Activated CD4-positive, alpha-beta T cell treated with anti-CD3 and anti-CD28 coated beads, Interleukin-2, amount 10 ng/mL, durations not matched to agents 24 days and 14 days (primary cell): ENCODE data around the gene LIPH. TPM values are rescaled to one million over a fixed set of nuclear protein-coding genes. Genes with fewer than 3 reads are reported as not detected.

ENCODE experiments used
- DNase-seq: peaks from one replicate; pipeline ENCODE4 v3.0.0; 2022
- H3K27ac Mint-ChIP-seq: one replicate; pipeline ENCODE4 v1.8.0; 2022; ENCODE audit warnings: mild to moderate bottlenecking, mixed read lengths
- H3K27me3 Mint-ChIP-seq: one replicate; pipeline ENCODE4 v1.8.0; 2022; ENCODE audit warnings: mixed read lengths
- H3K36me3 Mint-ChIP-seq: one replicate; pipeline ENCODE4 v1.8.0; 2022; ENCODE audit warnings: low read depth, mild to moderate bottlenecking, mixed read lengths
- H3K4me1 Mint-ChIP-seq: one replicate; pipeline ENCODE4 v1.8.0; 2021; ENCODE audit warnings: mixed read lengths
- H3K4me3 Mint-ChIP-seq: one replicate; pipeline ENCODE4 v1.8.0; 2022; ENCODE audit warnings: mild to moderate bottlenecking, moderate library complexity, mixed read lengths
- H3K9me3 Mint-ChIP-seq: one replicate; pipeline ENCODE4 v1.8.0; 2021; ENCODE audit warnings: mixed read lengths
- intact Hi-C: fragments of 100-400 bp; cut with micrococcal nuclease; formaldehyde crosslinking; loops from one replicate; pipeline ENCODE4 v1.15.1; 2023
- total RNA-seq: library from RNA; stranded (reverse); gene quantifications from 2 replicates; pipeline ENCODE4 v1.2.3, GENCODE V29; 2022

LIPH gene
- total RNA-seq, 1 donor from 2014 or later, result not detected

DNA sequence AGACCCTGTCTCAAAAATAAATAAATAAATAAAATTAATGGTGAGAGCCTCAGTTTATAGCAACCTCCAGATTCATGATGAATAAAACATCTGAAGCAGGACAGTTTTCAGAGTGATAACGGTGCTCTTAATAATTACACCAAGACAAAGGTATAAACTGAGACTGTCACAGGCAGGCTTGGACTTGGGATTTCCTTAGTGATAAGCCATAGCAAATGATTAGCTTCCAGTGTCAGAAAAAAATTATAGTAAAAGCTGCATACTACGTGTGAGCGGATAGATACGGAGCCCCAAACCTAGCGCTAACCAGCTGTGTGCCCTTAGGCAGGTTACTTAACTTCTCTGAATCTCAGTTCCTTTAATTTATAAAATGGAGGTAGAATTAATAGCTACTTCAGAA is 21.5 kb downstream of the LIPH start:
- H3K27ac Mint-ChIP-seq, result no peak overlapping the region
- no peaks in the 10 kb centered on the region for H3K4me1 Mint-ChIP-seq
- H3K27me3 Mint-ChIP-seq, result peaks cover 2% of the 10 kb centered on the region
- intact Hi-C loops, result no loop called here
- H3K36me3 Mint-ChIP-seq, result no peaks in the 10 kb centered on the region
- peaks cover under 1% of the 10 kb centered on the region for H3K9me3 Mint-ChIP-seq
- no peak overlapping the region for H3K4me3 Mint-ChIP-seq
- no peak for DNase-seq

DNA sequence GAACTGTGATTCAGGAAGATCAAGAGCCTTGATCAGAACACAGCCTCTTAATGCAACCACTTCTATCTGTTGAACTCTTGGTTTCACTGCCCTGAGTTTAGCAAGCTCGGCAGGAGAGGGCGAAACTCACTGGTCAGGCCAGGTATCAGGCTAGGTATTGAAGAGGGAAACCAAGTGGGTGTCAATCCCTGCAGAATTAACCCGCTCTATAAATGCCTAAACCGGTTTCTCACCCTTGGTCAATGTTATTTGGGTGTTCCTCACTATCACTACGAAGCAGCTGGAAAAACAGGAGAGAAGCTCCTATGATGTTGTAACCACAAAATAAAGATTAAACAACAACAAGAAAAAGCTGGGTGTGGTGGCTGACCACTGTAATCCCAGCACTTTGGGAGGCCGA is 23.9 kb downstream of the LIPH start:
- H3K4me3 Mint-ChIP-seq, result no peak overlapping the region
- H3K27ac Mint-ChIP-seq, result no peak overlapping the region
- intact Hi-C loops, result no loop called here
- H3K9me3 Mint-ChIP-seq, result no peaks in the 10 kb centered on the region
- peaks cover 6% of the 10 kb centered on the region for H3K27me3 Mint-ChIP-seq
- no peak for DNase-seq
- H3K36me3 Mint-ChIP-seq, result no peaks in the 10 kb centered on the region
- no peaks in the 10 kb centered on the region for H3K4me1 Mint-ChIP-seq

GRCh38 chr3:185527364-185527763 is 25.0 kb downstream of the LIPH start:
- no peaks in the 10 kb centered on the region for H3K4me1 Mint-ChIP-seq
- no peak for DNase-seq
- H3K4me3 Mint-ChIP-seq, result no peak overlapping the region
- intact Hi-C loops, result no loop called here
- H3K27ac Mint-ChIP-seq, result no peak overlapping the region
- H3K27me3 Mint-ChIP-seq, result peaks cover 7% of the 10 kb centered on the region
- H3K36me3 Mint-ChIP-seq, result no peaks in the 10 kb centered on the region
- no peaks in the 10 kb centered on the region for H3K9me3 Mint-ChIP-seq

GRCh38 chr3:185526349-185526951 is 25.9 kb downstream of the LIPH start:
- intact Hi-C loops, result no loop called here
- no peak overlapping the region for H3K4me3 Mint-ChIP-seq
- no peaks in the 10 kb centered on the region for H3K9me3 Mint-ChIP-seq
- no peak overlapping the region for H3K27ac Mint-ChIP-seq
- peaks cover 11% of the 10 kb centered on the region for H3K27me3 Mint-ChIP-seq
- no peak for DNase-seq
- H3K36me3 Mint-ChIP-seq, result no peaks in the 10 kb centered on the region
- no peaks in the 10 kb centered on the region for H3K4me1 Mint-ChIP-seq

DNA sequence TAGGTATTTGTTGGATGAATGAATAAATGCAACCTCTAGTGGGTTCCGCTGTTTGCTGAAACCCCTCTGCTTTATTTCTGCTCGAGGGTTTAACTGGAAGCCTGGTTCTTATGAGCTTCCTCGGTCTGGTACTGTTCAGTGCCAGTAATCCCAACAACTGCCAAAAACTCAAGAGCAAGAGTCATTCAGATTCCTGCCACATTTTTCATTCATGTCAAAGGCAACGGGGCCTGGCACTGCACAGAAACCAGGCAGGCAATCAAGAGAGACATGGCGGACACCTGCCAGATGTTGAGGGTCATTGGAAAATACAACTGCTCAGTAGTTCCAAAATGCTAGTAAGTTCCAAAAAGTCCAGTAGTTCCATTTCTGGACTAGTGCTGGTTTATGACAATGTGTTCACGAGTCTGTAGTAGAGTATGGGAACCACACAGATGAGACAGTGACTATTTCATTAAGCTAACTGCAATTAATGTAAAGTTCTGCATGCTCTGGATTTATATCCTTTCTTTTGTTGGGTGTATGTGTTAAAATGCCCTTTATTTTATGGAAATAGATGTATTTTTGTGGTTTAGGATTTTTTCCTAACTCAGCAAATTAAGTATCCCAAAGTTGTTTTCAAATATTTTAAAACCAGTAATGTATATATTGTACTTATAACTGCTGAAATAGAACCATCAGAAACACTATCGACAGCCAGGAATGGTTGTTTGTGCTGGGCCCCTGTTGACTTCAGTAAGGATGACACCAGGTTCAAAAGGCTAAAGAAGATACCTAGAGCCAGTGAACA is 30.8 kb downstream of the LIPH start:
- Mint-ChIP-seq H3K27ac (no peak overlapping the region), H3K4me3 (no peak overlapping the region), H3K4me1 (no peaks in the 10 kb centered on the region), H3K36me3 (no peaks in the 10 kb centered on the region), H3K27me3 (peaks cover 13% of the 10 kb centered on the region), H3K9me3 (no peaks in the 10 kb centered on the region)
- intact Hi-C loops, result no loop called here
- no peak for DNase-seq

DNA sequence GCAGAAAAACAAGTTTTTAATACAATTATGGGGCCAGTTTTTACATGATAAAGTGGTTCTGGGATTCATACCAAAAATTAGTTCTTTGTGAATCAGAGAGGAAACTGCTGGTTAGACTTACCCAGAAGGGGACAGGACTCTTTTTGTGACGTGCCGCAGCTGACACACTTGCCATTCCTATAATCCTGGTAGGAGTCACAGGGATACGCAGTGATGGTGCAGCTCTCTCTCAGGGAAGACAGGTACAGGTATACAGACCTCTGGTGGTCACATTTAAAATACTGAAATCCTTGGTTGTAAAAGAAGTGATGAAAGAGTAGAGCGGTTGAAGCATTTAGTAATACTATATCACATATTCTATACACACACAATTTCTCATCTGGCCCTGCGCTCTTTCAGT is 33.4 kb downstream of the LIPH start:
- no peaks in the 10 kb centered on the region for H3K9me3 Mint-ChIP-seq
- DNase-seq, result no peak
- peaks cover 17% of the 10 kb centered on the region for H3K27me3 Mint-ChIP-seq
- H3K4me3 Mint-ChIP-seq, result no peak overlapping the region
- H3K27ac Mint-ChIP-seq, result no peak overlapping the region
- intact Hi-C loops, result no loop called here
- H3K36me3 Mint-ChIP-seq, result no peaks in the 10 kb centered on the region
- H3K4me1 Mint-ChIP-seq, result no peaks in the 10 kb centered on the region

- Mint-ChIP-seq H3K27me3 (peaks cover 18% of the 10 kb centered on the region), H3K4me1 (no peaks in the 10 kb centered on the region), H3K4me3 (no peak overlapping the region), H3K9me3 (no peaks in the 10 kb centered on the region), H3K36me3 (no peaks in the 10 kb centered on the region), H3K27ac (no peak overlapping the region)
- intact Hi-C loops, result no loop called here
- DNase-seq, result no peak
Observed at GRCh38 chr3:185517387-185518130, 34.8 kb downstream of the LIPH start.

DNA sequence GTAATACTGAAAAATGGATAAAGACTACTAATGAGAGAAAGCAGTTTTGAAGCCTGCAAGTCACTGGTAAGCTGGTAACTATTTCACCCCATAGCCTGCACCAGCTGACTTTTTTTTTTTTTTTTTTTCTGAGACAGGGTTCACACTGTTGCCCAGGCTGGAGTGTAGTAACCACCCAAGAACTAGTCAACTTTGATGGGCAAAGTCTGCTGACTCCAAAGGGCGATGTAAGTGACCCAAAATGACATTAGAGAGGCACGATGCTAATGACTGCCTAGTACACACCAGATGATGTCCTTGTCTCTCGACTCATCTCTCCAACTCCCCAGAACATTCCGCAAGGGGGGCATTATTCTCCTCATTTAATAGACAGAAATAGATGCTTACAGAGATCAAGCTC is 40.7 kb downstream of the LIPH start:
- Mint-ChIP-seq H3K9me3 (no peaks in the 10 kb centered on the region), H3K4me1 (no peaks in the 10 kb centered on the region), H3K4me3 (no peak overlapping the region), H3K27me3 (peaks cover 13% of the 10 kb centered on the region), H3K27ac (no peak overlapping the region), H3K36me3 (no peaks in the 10 kb centered on the region)
- intact Hi-C loops, result no loop called here
- no peak for DNase-seq

DNA sequence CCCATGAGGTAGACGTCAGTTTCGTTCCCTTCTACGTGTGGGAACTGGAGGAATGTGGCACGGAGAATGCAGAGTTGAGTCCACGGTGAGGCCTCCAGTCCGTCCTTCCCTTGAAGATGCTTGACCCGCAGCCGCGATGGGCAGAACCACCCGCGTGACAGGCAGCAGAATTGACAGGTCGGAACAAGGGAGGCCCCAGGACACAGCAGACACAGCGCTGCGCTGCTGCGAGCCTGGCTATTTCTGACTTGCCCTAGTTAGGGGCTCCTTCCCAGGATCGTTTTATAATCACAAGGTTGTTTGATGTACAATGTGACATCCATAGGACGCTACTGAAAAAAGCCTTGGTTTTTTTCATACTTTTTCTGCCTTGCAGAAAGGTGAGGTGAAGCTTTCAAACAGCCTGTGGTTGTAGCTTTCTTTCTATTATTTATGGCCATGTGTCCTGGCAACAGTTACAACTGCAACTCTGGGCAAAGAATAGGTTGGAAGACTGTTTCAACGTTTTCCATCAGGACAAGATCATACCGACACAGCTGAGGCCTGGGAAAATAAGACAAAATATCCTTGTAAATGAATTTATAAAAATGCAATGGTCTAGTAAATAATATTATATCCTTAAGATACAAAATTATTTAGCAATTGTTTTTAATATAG is 43.9 kb downstream of the LIPH start:
- Mint-ChIP-seq H3K4me1 (no peaks in the 10 kb centered on the region), H3K9me3 (no peaks in the 10 kb centered on the region), H3K27me3 (peaks cover 3% of the 10 kb centered on the region), H3K27ac (no peak overlapping the region), H3K36me3 (no peaks in the 10 kb centered on the region), H3K4me3 (no peak overlapping the region)
- no peak for DNase-seq
- intact Hi-C loops, result no loop called here

DNA sequence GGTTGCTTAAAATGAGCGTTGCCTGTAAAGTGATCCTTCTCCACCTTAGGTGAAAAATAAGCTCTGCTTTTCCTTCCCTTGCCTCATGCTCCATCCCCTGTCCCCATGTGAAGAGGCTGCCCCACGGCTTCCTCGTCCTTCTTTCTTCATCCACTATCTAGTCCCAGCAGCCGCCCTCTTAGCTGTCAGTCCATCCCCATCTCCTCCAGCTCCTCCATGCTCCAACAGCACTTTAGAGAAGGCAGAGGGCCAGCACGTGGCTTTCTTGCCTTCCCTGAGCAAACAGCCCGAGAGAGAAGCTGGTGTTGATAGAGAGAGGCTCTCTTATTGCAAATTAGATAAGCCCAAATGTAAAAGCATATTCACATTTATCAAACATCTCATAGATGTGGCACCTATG is 44.5 kb downstream of the LIPH start:
- H3K4me3 Mint-ChIP-seq, result no peak overlapping the region
- H3K27ac Mint-ChIP-seq, result no peak overlapping the region
- no peaks in the 10 kb centered on the region for H3K36me3 Mint-ChIP-seq
- intact Hi-C loops, result no loop called here
- no peaks in the 10 kb centered on the region for H3K4me1 Mint-ChIP-seq
- H3K27me3 Mint-ChIP-seq, result peaks cover 3% of the 10 kb centered on the region
- H3K9me3 Mint-ChIP-seq, result no peaks in the 10 kb centered on the region
- DNase-seq, result no peak

DNA sequence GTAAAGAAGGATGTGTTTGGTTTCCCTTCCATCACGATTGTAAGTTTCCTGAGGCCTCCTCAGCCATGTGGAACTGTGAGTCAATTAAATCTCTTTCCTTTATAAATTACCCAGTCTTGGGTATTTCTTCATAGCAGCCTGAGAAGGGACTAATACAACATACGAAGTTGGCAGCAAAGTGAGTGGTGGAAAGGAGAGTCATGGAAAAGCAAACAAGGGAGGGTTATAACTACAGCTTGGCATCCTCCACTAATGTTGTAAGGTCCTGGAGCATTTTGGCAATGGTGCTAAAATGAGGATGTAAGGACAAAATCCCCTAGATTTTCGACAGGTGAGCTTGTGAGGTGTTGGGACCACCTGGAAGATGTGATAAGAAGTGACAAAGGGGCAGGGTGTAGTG is 47.8 kb downstream of the LIPH start:
- H3K27ac Mint-ChIP-seq, result no peak overlapping the region
- H3K36me3 Mint-ChIP-seq, result no peaks in the 10 kb centered on the region
- no peak for DNase-seq
- no peaks in the 10 kb centered on the region for H3K4me1 Mint-ChIP-seq
- intact Hi-C loops, result no loop called here
- no peak overlapping the region for H3K4me3 Mint-ChIP-seq
- no peaks in the 10 kb centered on the region for H3K9me3 Mint-ChIP-seq
- H3K27me3 Mint-ChIP-seq, result peaks cover 11% of the 10 kb centered on the region

- no peaks in the 10 kb centered on the region for H3K36me3 Mint-ChIP-seq
- H3K4me3 Mint-ChIP-seq, result no peak overlapping the region
- no peak overlapping the region for H3K27ac Mint-ChIP-seq
- DNase-seq, result no peak
- no peaks in the 10 kb centered on the region for H3K9me3 Mint-ChIP-seq
- peaks cover 12% of the 10 kb centered on the region for H3K27me3 Mint-ChIP-seq
- H3K4me1 Mint-ChIP-seq, result peaks cover 6% of the 10 kb centered on the region
- intact Hi-C loops, result no loop called here
Observed at GRCh38 chr3:185503521-185503920, 48.9 kb downstream of the LIPH start.

DNA sequence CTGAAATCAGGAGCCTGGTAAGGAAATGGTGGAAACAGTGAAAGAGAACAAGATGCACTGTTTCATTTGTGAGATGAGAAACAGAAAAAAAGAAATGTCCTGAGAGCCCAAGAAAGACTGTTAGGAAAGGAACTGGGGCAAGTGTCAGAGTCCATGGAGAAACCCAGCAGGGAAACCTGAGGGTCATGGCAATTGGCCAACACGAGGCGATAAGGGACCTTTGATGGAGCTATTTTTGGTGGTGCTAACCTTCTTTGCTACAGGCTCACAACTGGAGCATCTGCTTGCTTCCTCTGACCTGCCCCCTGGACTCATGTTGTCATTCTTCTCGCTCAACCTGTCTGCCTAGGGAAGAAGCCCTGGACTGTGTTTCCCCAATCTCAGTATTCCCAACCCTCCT is 49.4 kb downstream of the LIPH start:
- peaks cover 6% of the 10 kb centered on the region for H3K4me1 Mint-ChIP-seq

More for the DNA sequence above, 49.4 kb downstream of the LIPH start:
- Mint-ChIP-seq H3K9me3 (no peaks in the 10 kb centered on the region), H3K4me3 (no peak overlapping the region), H3K27ac (no peak overlapping the region), H3K36me3 (no peaks in the 10 kb centered on the region), H3K27me3 (peaks cover 12% of the 10 kb centered on the region)
- intact Hi-C loops, result no loop called here
- no peak for DNase-seq
